Measurements from ENCODE around the gene ADM.

Gene ADM

GRCh38 chr11:10291801-10292638 lies 12.9 kb upstream of the ADM start:
- no peak for DNase-seq

- peak; percentile 91 for DNase-seq
Measured at GRCh38 chr11:10293423-10294289, 11.2 kb upstream of the ADM start, which contains the start of gene SBF2. TSS of gene SBF2 (minus strand) at chr11:10294219. CDS start at chr11:10294069, 150 bp downstream.

- DNase-seq = peak; percentile 72
Measured at GRCh38 chr11:10294290-10294953, 10.5 kb upstream of the ADM start.

- DNase-seq = no peak
Measured at GRCh38 chr11:10295064-10295901, 9.6 kb upstream of the ADM start.

GRCh38 chr11:10298342-10298741 lies 6.5 kb upstream of the ADM start:
- DNase-seq = no peak

GRCh38 chr11:10301656-10302358 lies 3.1 kb upstream of the ADM start:
- DNase-seq = no peak

- no peak for DNase-seq
Measured at GRCh38 chr11:10302359-10302743, 2.5 kb upstream of the ADM start.

GRCh38 chr11:10302744-10303557 lies 1.9 kb upstream of the ADM start:
- DNase-seq = peak; percentile 84

- no peak for DNase-seq
Measured at GRCh38 chr11:10303558-10304363, 1.1 kb upstream of the ADM start.

- no peak for DNase-seq
Measured at GRCh38 chr11:10305262-10305963, 540 bp downstream of the ADM start.

GRCh38 chr11:10305964-10306918 lies 1.4 kb downstream of the ADM start:
- DNase-seq = no peak

GRCh38 chr11:10307022-10307399 lies 2.1 kb downstream of the ADM start:
- no peak for DNase-seq

GRCh38 chr11:10307400-10308200 lies 2.7 kb downstream of the ADM start:
- DNase-seq = peak; percentile 88

GRCh38 chr11:10308201-10308954 lies 3.5 kb downstream of the ADM start:
- no peak for DNase-seq

GRCh38 chr11:10309163-10310093 lies 4.6 kb downstream of the ADM start:
- DNase-seq = peak; percentile 79
